RWPE1 (cell line): ENCODE data around the gene FABP3.

Experiments used
- CTCF ChIA-PET: fragments of 350-600 bp; sonication (Branson Sonifier 250); formaldehyde crosslinking; extraction: SDS; loops from one replicate; lab custom pipeline; 2021; lab: Yijun Ruan, JAX
- POLR2A ChIA-PET: fragments of 400-600 bp; formaldehyde crosslinking; extraction: SDS; loops from one replicate; lab custom pipeline; 2020; ENCODE audit warnings: antibody characterized with exemption; ENCODE audit not compliant: low non-redundant PET; lab: Yijun Ruan, JAX
- DNase-seq: peaks from one replicate; pipeline ENCODE4 v3.0.0; 2012; ENCODE audit warnings: low spot score
- H3K27ac ChIP-seq: fragments of 450-650 bp; 2 replicates; pipeline ENCODE4 v1.5.1; 2017
- CTCF ChIP-seq: fragments of 450-650 bp; conservative IDR thresholded peaks from 2 replicates; pipeline ENCODE4 v1.5.1; 2017; ENCODE audit warnings: low read depth, mild to moderate bottlenecking

The FABP3 gene

GRCh38 chr1:31410871-31411270, 38.0 kb upstream of the FABP3 start:
- no peak for TF ChIP-seq CTCF
- peak overlapping the region; percentile 28; the same call in 1 of the 2 replicates for H3K27ac ChIP-seq
- POLR2A ChIA-PET, result no interaction called here

GRCh38 chr1:31409946-31410858, 37.3 kb upstream of the FABP3 start:
- no peak for DNase-seq
- ChIA-PET CTCF (interaction anchor here (0.6 to 3.1 kb wide), 3 partner anchors 12 to 57 kb away, joined by 3 to 11 read pairs (median 3); no protein-coding TSS in a partner anchor), POLR2A (no interaction called here)
- H3K27ac ChIP-seq, result peak overlapping the region; percentile 28
- no peak for TF ChIP-seq CTCF

More at GRCh38 chr1:31410871-31411270, 38.0 kb upstream of the FABP3 start:
- DNase-seq, result no peak
- CTCF ChIA-PET, result interaction anchor here (1.5 to 3.1 kb wide), 2 partner anchors 11 to 16 kb away, joined by 3 to 11 read pairs; no protein-coding TSS in a partner anchor

- no peak for DNase-seq
- no peak for TF ChIP-seq CTCF
- ChIA-PET CTCF (no interaction called here), POLR2A (no interaction called here)
- H3K27ac ChIP-seq, result no peak overlapping the region
These were observed 36.0 kb upstream of the FABP3 start for GRCh38 chr1:31408788-31409318.

- H3K27ac ChIP-seq, result peak overlapping the region; percentile 77
- no peak for DNase-seq
- CTCF ChIA-PET, result no interaction called here
- POLR2A ChIA-PET, result no interaction called here
- no peak for TF ChIP-seq CTCF
These were observed 34.3 kb upstream of the FABP3 start for GRCh38 chr1:31407029-31407626.

GRCh38 chr1:31405578-31406245, 32.8 kb upstream of the FABP3 start:
- CTCF ChIA-PET, result no interaction called here
- POLR2A ChIA-PET, result no interaction called here
- peak overlapping the region; percentile 77 for H3K27ac ChIP-seq
- no peak for DNase-seq
- no peak for TF ChIP-seq CTCF

GRCh38 chr1:31401241-31401640, 28.4 kb upstream of the FABP3 start:
- TF ChIP-seq CTCF, result no peak
- CTCF ChIA-PET, result interaction anchor here (0.6 to 1.1 kb wide), 2 partner anchors 11 to 17 kb away, joined by 3 to 4 read pairs; no protein-coding TSS in a partner anchor
- peak overlapping the region; percentile 82 for H3K27ac ChIP-seq
- DNase-seq, result no peak
- POLR2A ChIA-PET, result no interaction called here
